ENCODE measurements around the gene TRERF1.

Gene TRERF1

GRCh38 chr6:42387336-42387735 is 64.4 kb downstream of the TRERF1 start:
- Histone ChIP-seq H3K9ac (ENCODE audit: low read length in 5 of 5) (no peak overlapping the region), H3K27ac (ENCODE audit: low read depth, low read length) (no peak overlapping the region), H3K4me1 (ENCODE audit: control insufficient read depth in 5 of 5, insufficient read depth in 5 of 5, low read length in 5 of 5) (no peaks in the 10 kb centered on the region), H3K9me3 (ENCODE audit: control insufficient read depth in 5 of 5, low read length in 5 of 5) (no peaks in the 10 kb centered on the region), H3K4me3 (ENCODE audit: low read depth in 1 of 5, low read length in 5 of 5) (no peak overlapping the region), H3K27me3 (ENCODE audit: control insufficient read depth in 5 of 5, insufficient read depth in 4 of 5, low read length in 5 of 5) (no peaks in the 10 kb centered on the region), H3K36me3 (ENCODE audit: control insufficient read depth in 5 of 5, insufficient read depth in 5 of 5, low read length in 5 of 5) (no peaks in the 10 kb centered on the region)

GRCh38 chr6:42385339-42385738 is 66.4 kb downstream of the TRERF1 start:
- Histone ChIP-seq H3K36me3 (ENCODE audit: control insufficient read depth in 5 of 5, insufficient read depth in 5 of 5, low read length in 5 of 5) (no peaks in the 10 kb centered on the region), H3K9me3 (ENCODE audit: control insufficient read depth in 5 of 5, low read length in 5 of 5) (no peaks in the 10 kb centered on the region), H3K27me3 (ENCODE audit: control insufficient read depth in 5 of 5, insufficient read depth in 4 of 5, low read length in 5 of 5) (no peaks in the 10 kb centered on the region), H3K9ac (ENCODE audit: low read length in 5 of 5) (no peak overlapping the region), H3K4me3 (ENCODE audit: low read depth in 1 of 5, low read length in 5 of 5) (no peak overlapping the region), H3K27ac (ENCODE audit: low read depth, low read length) (no peak overlapping the region), H3K4me1 (ENCODE audit: control insufficient read depth in 5 of 5, insufficient read depth in 5 of 5, low read length in 5 of 5) (peaks cover 0 to 3% (median 0%) of the 10 kb centered on the region in 5 donors)

- H3K27me3 ChIP-seq (ENCODE audit: control insufficient read depth in 5 of 5, insufficient read depth in 4 of 5, low read length in 5 of 5) = no peaks in the 10 kb centered on the region
- H3K9ac ChIP-seq (ENCODE audit: low read length in 5 of 5) = no peak overlapping the region
- no peaks in the 10 kb centered on the region for H3K36me3 ChIP-seq (ENCODE audit: control insufficient read depth in 5 of 5, insufficient read depth in 5 of 5, low read length in 5 of 5)
- no peaks in the 10 kb centered on the region for H3K9me3 ChIP-seq (ENCODE audit: control insufficient read depth in 5 of 5, low read length in 5 of 5)
- H3K27ac ChIP-seq (ENCODE audit: low read depth, low read length) = no peak overlapping the region
- H3K4me1 ChIP-seq (ENCODE audit: control insufficient read depth in 5 of 5, insufficient read depth in 5 of 5, low read length in 5 of 5) = peaks cover 0 to 3% (median 0%) of the 10 kb centered on the region in 5 donors
- H3K4me3 ChIP-seq (ENCODE audit: low read depth in 1 of 5, low read length in 5 of 5) = no peak overlapping the region
Observed at GRCh38 chr6:42383421-42384205, 68.1 kb downstream of the TRERF1 start.

GRCh38 chr6:42381850-42382249 is 69.9 kb downstream of the TRERF1 start:
- Histone ChIP-seq H3K4me3 (ENCODE audit: low read depth in 1 of 5, low read length in 5 of 5) (no peak overlapping the region), H3K27ac (ENCODE audit: low read depth, low read length) (no peak overlapping the region), H3K27me3 (ENCODE audit: control insufficient read depth in 5 of 5, insufficient read depth in 4 of 5, low read length in 5 of 5) (no peaks in the 10 kb centered on the region), H3K36me3 (ENCODE audit: control insufficient read depth in 5 of 5, insufficient read depth in 5 of 5, low read length in 5 of 5) (no peaks in the 10 kb centered on the region), H3K9me3 (ENCODE audit: control insufficient read depth in 5 of 5, low read length in 5 of 5) (no peaks in the 10 kb centered on the region), H3K4me1 (ENCODE audit: control insufficient read depth in 5 of 5, insufficient read depth in 5 of 5, low read length in 5 of 5) (peaks cover 0 to 3% (median 0%) of the 10 kb centered on the region in 5 donors), H3K9ac (ENCODE audit: low read length in 5 of 5) (no peak overlapping the region)

GRCh38 chr6:42380228-42380979 is 71.3 kb downstream of the TRERF1 start:
- Histone ChIP-seq H3K4me3 (ENCODE audit: low read depth in 1 of 5, low read length in 5 of 5) (no peak overlapping the region), H3K9me3 (ENCODE audit: control insufficient read depth in 5 of 5, low read length in 5 of 5) (no peaks in the 10 kb centered on the region), H3K27me3 (ENCODE audit: control insufficient read depth in 5 of 5, insufficient read depth in 4 of 5, low read length in 5 of 5) (no peaks in the 10 kb centered on the region), H3K9ac (ENCODE audit: low read length in 5 of 5) (no peak overlapping the region), H3K27ac (ENCODE audit: low read depth, low read length) (no peak overlapping the region), H3K4me1 (ENCODE audit: control insufficient read depth in 5 of 5, insufficient read depth in 5 of 5, low read length in 5 of 5) (peaks cover 0 to 3% (median 0%) of the 10 kb centered on the region in 5 donors), H3K36me3 (ENCODE audit: control insufficient read depth in 5 of 5, insufficient read depth in 5 of 5, low read length in 5 of 5) (no peaks in the 10 kb centered on the region)

- H3K9ac ChIP-seq (ENCODE audit: low read length in 5 of 5) = no peak overlapping the region
- H3K36me3 ChIP-seq (ENCODE audit: control insufficient read depth in 5 of 5, insufficient read depth in 5 of 5, low read length in 5 of 5) = no peaks in the 10 kb centered on the region
- H3K27me3 ChIP-seq (ENCODE audit: control insufficient read depth in 5 of 5, insufficient read depth in 4 of 5, low read length in 5 of 5) = no peaks in the 10 kb centered on the region
- H3K4me3 ChIP-seq (ENCODE audit: low read depth in 1 of 5, low read length in 5 of 5) = no peak overlapping the region
- H3K9me3 ChIP-seq (ENCODE audit: control insufficient read depth in 5 of 5, low read length in 5 of 5) = no peaks in the 10 kb centered on the region
- peaks cover 0 to 3% (median 0%) of the 10 kb centered on the region in 5 donors for H3K4me1 ChIP-seq (ENCODE audit: control insufficient read depth in 5 of 5, insufficient read depth in 5 of 5, low read length in 5 of 5)
- H3K27ac ChIP-seq (ENCODE audit: low read depth, low read length) = no peak overlapping the region
Observed at GRCh38 chr6:42378536-42378935, 73.2 kb downstream of the TRERF1 start.

GRCh38 chr6:42378125-42378524 is 73.6 kb downstream of the TRERF1 start:
- peaks cover 0 to 3% (median 0%) of the 10 kb centered on the region in 5 donors for H3K4me1 ChIP-seq (ENCODE audit: control insufficient read depth in 5 of 5, insufficient read depth in 5 of 5, low read length in 5 of 5)
- H3K27ac ChIP-seq (ENCODE audit: low read depth, low read length) = no peak overlapping the region
- no peaks in the 10 kb centered on the region for H3K9me3 ChIP-seq (ENCODE audit: control insufficient read depth in 5 of 5, low read length in 5 of 5)
- H3K9ac ChIP-seq (ENCODE audit: low read length in 5 of 5) = no peak overlapping the region
- H3K36me3 ChIP-seq (ENCODE audit: control insufficient read depth in 5 of 5, insufficient read depth in 5 of 5, low read length in 5 of 5) = no peaks in the 10 kb centered on the region
- no peak overlapping the region for H3K4me3 ChIP-seq (ENCODE audit: low read depth in 1 of 5, low read length in 5 of 5)
- no peaks in the 10 kb centered on the region for H3K27me3 ChIP-seq (ENCODE audit: control insufficient read depth in 5 of 5, insufficient read depth in 4 of 5, low read length in 5 of 5)

GRCh38 chr6:42375007-42375635 is 76.6 kb downstream of the TRERF1 start:
- no peak overlapping the region for H3K27ac ChIP-seq (ENCODE audit: low read depth, low read length)
- H3K4me1 ChIP-seq (ENCODE audit: control insufficient read depth in 5 of 5, insufficient read depth in 5 of 5, low read length in 5 of 5) = peaks cover 0 to 3% (median 0%) of the 10 kb centered on the region in 5 donors
- H3K9ac ChIP-seq (ENCODE audit: low read length in 5 of 5) = no peak overlapping the region
- H3K36me3 ChIP-seq (ENCODE audit: control insufficient read depth in 5 of 5, insufficient read depth in 5 of 5, low read length in 5 of 5) = no peaks in the 10 kb centered on the region
- H3K27me3 ChIP-seq (ENCODE audit: control insufficient read depth in 5 of 5, insufficient read depth in 4 of 5, low read length in 5 of 5) = no peaks in the 10 kb centered on the region
- H3K9me3 ChIP-seq (ENCODE audit: control insufficient read depth in 5 of 5, low read length in 5 of 5) = no peaks in the 10 kb centered on the region
- no peak overlapping the region for H3K4me3 ChIP-seq (ENCODE audit: low read depth in 1 of 5, low read length in 5 of 5)

- H3K27me3 ChIP-seq (ENCODE audit: control insufficient read depth in 5 of 5, insufficient read depth in 4 of 5, low read length in 5 of 5) = no peaks in the 10 kb centered on the region
- H3K27ac ChIP-seq (ENCODE audit: low read depth, low read length) = no peak overlapping the region
- H3K4me3 ChIP-seq (ENCODE audit: low read depth in 1 of 5, low read length in 5 of 5) = no peak overlapping the region
- H3K4me1 ChIP-seq (ENCODE audit: control insufficient read depth in 5 of 5, insufficient read depth in 5 of 5, low read length in 5 of 5) = peaks cover 0 to 3% (median 0%) of the 10 kb centered on the region in 5 donors
- no peaks in the 10 kb centered on the region for H3K36me3 ChIP-seq (ENCODE audit: control insufficient read depth in 5 of 5, insufficient read depth in 5 of 5, low read length in 5 of 5)
- H3K9ac ChIP-seq (ENCODE audit: low read length in 5 of 5) = no peak overlapping the region
- H3K9me3 ChIP-seq (ENCODE audit: control insufficient read depth in 5 of 5, low read length in 5 of 5) = no peaks in the 10 kb centered on the region
Observed at GRCh38 chr6:42374018-42374669, 77.6 kb downstream of the TRERF1 start.

Data from subcutaneous abdominal adipose tissue (tissue), 5 donors.